KMS-11 (cell line): Measurements from ENCODE around the gene PHLPP2.

ENCODE experiments used
- H2AFZ ChIP-seq: fragments of 200-600 bp; sonication (generic); 2 replicates; pipeline ENCODE4 v1.6.1; 2016; ENCODE audit warnings: antibody characterized with exemption, mixed run types, low read depth
- H3K27ac ChIP-seq: fragments of 200-600 bp; sonication (generic); 2 replicates; pipeline ENCODE4 v1.6.1; 2016; ENCODE audit warnings: mild to moderate bottlenecking, mixed run types
- H3K27me3 ChIP-seq: fragments of 200-600 bp; sonication (generic); 2 replicates; pipeline ENCODE4 v1.6.1; 2017; ENCODE audit warnings: mild to moderate bottlenecking, low read depth, mixed run types, moderate library complexity; ENCODE audit not compliant: insufficient read depth
- H3K36me3 ChIP-seq: fragments of 200-600 bp; sonication (generic); 2 replicates; pipeline ENCODE4 v1.6.1; 2017; ENCODE audit warnings: mild to moderate bottlenecking, mixed run types; ENCODE audit not compliant: insufficient read depth
- H3K4me1 ChIP-seq: fragments of 200-600 bp; sonication (generic); 2 replicates; pipeline ENCODE4 v1.6.1; 2016; ENCODE audit warnings: mild to moderate bottlenecking, low read depth, mixed run types; ENCODE audit not compliant: poor library complexity, severe bottlenecking
- H3K4me2 ChIP-seq: fragments of 200-600 bp; sonication (generic); 2 replicates; pipeline ENCODE4 v1.7.0; 2016; ENCODE audit warnings: mild to moderate bottlenecking, mixed run types
- H3K4me3 ChIP-seq: fragments of 200-600 bp; sonication (generic); IDR thresholded peaks from 2 replicates; pipeline ENCODE4 v1.6.1; 2017; ENCODE audit warnings: low read depth, low read length, mixed read lengths; ENCODE audit not compliant: insufficient read depth
- H3K79me2 ChIP-seq: fragments of 200-600 bp; sonication (generic); 2 replicates; pipeline ENCODE4 v1.6.1; 2016; ENCODE audit warnings: low read depth, mixed run types; ENCODE audit not compliant: insufficient read depth
- H3K9ac ChIP-seq: fragments of 200-600 bp; sonication (generic); 2 replicates; pipeline ENCODE4 v1.6.1; 2016; ENCODE audit warnings: mild to moderate bottlenecking, mixed run types
- H4K20me1 ChIP-seq: fragments of 200-600 bp; sonication (generic); 2 replicates; pipeline ENCODE4 v1.6.1; 2016; ENCODE audit warnings: mild to moderate bottlenecking, mixed run types; ENCODE audit not compliant: insufficient read depth
- CTCF ChIP-seq: fragments of 200-600 bp; sonication (generic); conservative IDR thresholded peaks from 2 replicates; pipeline ENCODE4 v1.6.1; 2017; ENCODE audit warnings: low read depth, mild to moderate bottlenecking, antibody characterized with exemption, low read length, moderate library complexity, mixed read lengths

PHLPP2 gene

GRCh38 chr16:71738855-71739254 lies 14.4 kb upstream of the PHLPP2 start:
- H3K4me1 ChIP-seq = no peaks in the 10 kb centered on the region
- H4K20me1 ChIP-seq = no peaks in the 10 kb centered on the region
- no peak overlapping the region for H3K4me2 ChIP-seq
- no peak for TF ChIP-seq CTCF
- H3K27me3 ChIP-seq = no peaks in the 10 kb centered on the region
- H3K36me3 ChIP-seq = no peaks in the 10 kb centered on the region; the same call in 1 of the 2 replicates
- no peak overlapping the region for H3K9ac ChIP-seq
- H3K79me2 ChIP-seq = no peaks in the 10 kb centered on the region
- no peak overlapping the region for H3K4me3 ChIP-seq
- H2AFZ ChIP-seq = no peak overlapping the region
- no peak overlapping the region for H3K27ac ChIP-seq

DNA sequence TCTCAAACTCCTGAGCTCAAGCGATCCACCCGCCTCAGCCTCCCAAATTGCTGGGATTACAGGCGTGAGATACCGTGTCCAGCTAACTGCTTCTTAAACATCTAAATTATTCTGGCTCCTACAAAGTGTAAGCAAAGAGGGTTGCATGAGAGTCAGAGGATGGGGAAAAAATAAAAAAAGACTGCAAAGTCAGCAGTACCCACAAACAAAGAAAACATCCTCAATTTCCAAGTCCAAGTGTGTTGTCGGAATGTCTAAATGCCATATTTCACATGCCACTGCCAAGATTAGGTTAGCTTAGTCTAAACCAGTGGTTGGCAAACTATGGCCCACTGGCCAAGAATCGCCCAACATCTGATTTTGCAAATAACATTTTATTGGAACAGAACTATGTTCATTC lies 13.0 kb upstream of the PHLPP2 start:
- no peaks in the 10 kb centered on the region for H3K27me3 ChIP-seq
- no peak overlapping the region for H3K27ac ChIP-seq
- no peaks in the 10 kb centered on the region for H4K20me1 ChIP-seq
- no peak overlapping the region for H3K9ac ChIP-seq
- H3K36me3 ChIP-seq = no peaks in the 10 kb centered on the region; the same call in 1 of the 2 replicates
- no peak overlapping the region for H3K4me3 ChIP-seq
- H3K79me2 ChIP-seq = no peaks in the 10 kb centered on the region
- TF ChIP-seq CTCF = no peak
- no peak overlapping the region for H2AFZ ChIP-seq
- no peak overlapping the region for H3K4me2 ChIP-seq
- H3K4me1 ChIP-seq = no peaks in the 10 kb centered on the region

DNA sequence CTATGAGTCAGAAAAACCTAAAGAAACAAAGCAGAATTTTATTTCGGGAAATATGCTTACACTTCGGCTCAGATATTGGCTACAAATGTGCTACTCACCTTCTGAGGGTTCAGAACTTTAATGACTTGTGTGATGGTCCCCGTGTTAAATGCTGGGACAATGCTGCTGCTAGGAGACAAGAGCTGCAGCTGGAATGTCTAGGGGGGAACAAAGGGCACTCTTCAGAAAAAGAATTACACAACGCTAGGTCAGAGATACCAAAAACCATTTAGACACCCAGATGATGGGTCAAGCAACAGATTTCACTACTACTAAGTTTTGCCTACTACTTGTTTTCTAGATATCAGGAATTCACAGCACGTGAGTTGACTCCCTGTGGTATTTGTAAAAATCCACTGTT lies 10.0 kb upstream of the PHLPP2 start:
- no peaks in the 10 kb centered on the region for H3K4me1 ChIP-seq
- no peak overlapping the region for H3K4me3 ChIP-seq
- no peaks in the 10 kb centered on the region for H4K20me1 ChIP-seq
- no peak for TF ChIP-seq CTCF
- no peaks in the 10 kb centered on the region for H3K27me3 ChIP-seq
- H3K36me3 ChIP-seq = no peaks in the 10 kb centered on the region; the same call in 1 of the 2 replicates
- no peak overlapping the region for H3K9ac ChIP-seq
- H2AFZ ChIP-seq = no peak overlapping the region
- no peak overlapping the region for H3K27ac ChIP-seq
- H3K4me2 ChIP-seq = no peak overlapping the region
- H3K79me2 ChIP-seq = no peaks in the 10 kb centered on the region

- Histone ChIP-seq H3K79me2 (no peaks in the 10 kb centered on the region), H2AFZ (no peak overlapping the region), H3K9ac (no peak overlapping the region), H3K4me3 (no peak overlapping the region), H3K27me3 (no peaks in the 10 kb centered on the region), H3K27ac (no peak overlapping the region), H3K4me1 (no peaks in the 10 kb centered on the region), H4K20me1 (no peaks in the 10 kb centered on the region), H3K36me3 (no peaks in the 10 kb centered on the region; the same call in 1 of the 2 replicates), H3K4me2 (no peak overlapping the region)
- no peak for TF ChIP-seq CTCF
These were observed 8.1 kb upstream of the PHLPP2 start for GRCh38 chr16:71732587-71732986.
